ENCODE measurements around the gene EBPL. TPM values are rescaled to one million over a fixed set of nuclear protein-coding genes. Genes with fewer than 3 reads are reported as not detected.
"Not testable (repeated sequence)": the region's sequence is repeated elsewhere in the genome, so short reads cannot be mapped to it uniquely, and the experiment has no call there.

Gene EBPL
- total RNA-seq, 1 experiment from 2014 or later: 152 TPM

- DNase-seq (ENCODE audit: low read depth): peak; percentile 35
Observed at GRCh38 chr13:49635599-49636433, 55.5 kb downstream of the EBPL start.

GRCh38 chr13:49633710-49634109 is 57.6 kb downstream of the EBPL start:
- DNase-seq (ENCODE audit: low read depth): no peak

- no peak for DNase-seq (ENCODE audit: low read depth)
Observed at GRCh38 chr13:49632156-49632555, 59.1 kb downstream of the EBPL start.

- no peak for DNase-seq (ENCODE audit: low read depth)
Observed at GRCh38 chr13:49630580-49630979, 60.7 kb downstream of the EBPL start.

GRCh38 chr13:49629947-49630346 is 61.3 kb downstream of the EBPL start:
- DNase-seq (ENCODE audit: low read depth): peak; percentile 54

GRCh38 chr13:49629196-49629938 is 61.9 kb downstream of the EBPL start:
- peak; percentile 18 for DNase-seq (ENCODE audit: low read depth)

GRCh38 chr13:49627831-49628652 is 63.2 kb downstream of the EBPL start, which contains the start of gene ARL11:
TSS of gene ARL11 (plus strand) at chr13:49628507. CDS start at chr13:49630448, 1,941 bp downstream.
- DNase-seq (ENCODE audit: low read depth): no peak

- DNase-seq (ENCODE audit: low read depth): no peak
Observed at GRCh38 chr13:49625392-49626079, 65.8 kb downstream of the EBPL start.

- no peak for DNase-seq (ENCODE audit: low read depth)
Observed at GRCh38 chr13:49624229-49624628, 67.1 kb downstream of the EBPL start.

GRCh38 chr13:49622174-49622946 is 68.9 kb downstream of the EBPL start:
- no peak for DNase-seq (ENCODE audit: low read depth)

GRCh38 chr13:49620170-49620621 is 71.1 kb downstream of the EBPL start:
- no peak for DNase-seq (ENCODE audit: low read depth)

- no peak for DNase-seq (ENCODE audit: low read depth)
Observed at GRCh38 chr13:49616676-49617065, 74.6 kb downstream of the EBPL start.

- DNase-seq (ENCODE audit: low read depth): no peak
Observed at GRCh38 chr13:49615836-49616675, 75.2 kb downstream of the EBPL start.

GRCh38 chr13:49612042-49612441 is 79.2 kb downstream of the EBPL start:
- DNase-seq (ENCODE audit: low read depth): not testable (repeated sequence)

Other genes starting within 250 kb of the EBPL start
- 1.5 and 2.1 TPM in 2 replicates for gene CAB39L, start 247.4 kb downstream of the EBPL start, total RNA-seq (2014; rRNA removed; shearing (Covaris generic))
- gene SETDB2, start 247.2 kb downstream of the EBPL start, total RNA-seq (2014; rRNA removed; shearing (Covaris generic)): 4.2 and 5.1 TPM in 2 replicates
- gene PHF11, start 195.5 kb downstream of the EBPL start, total RNA-seq (2014; rRNA removed; shearing (Covaris generic)): 3.3 and 4.8 TPM in 2 replicates
- 6.3 and 8.0 TPM in 2 replicates for gene RCBTB1, start 105.9 kb downstream of the EBPL start, total RNA-seq (2014; rRNA removed; shearing (Covaris generic))
- gene ARL11, start 63.0 kb downstream of the EBPL start, total RNA-seq (2014; rRNA removed; shearing (Covaris generic)): not detected in 2 replicates
- 29.0 and 42.8 TPM in 2 replicates for gene KPNA3, start 101.2 kb upstream of the EBPL start, total RNA-seq (2014; rRNA removed; shearing (Covaris generic))
- 12.5 and 15.8 TPM in 2 replicates for gene SPRYD7, start 244.9 kb upstream of the EBPL start, total RNA-seq (2014; rRNA removed; shearing (Covaris generic))

Measured in HT1080 (cell line).